Neural cell (in vitro differentiated cells): ENCODE data around the gene CRTC1.

Source experiments
- EP300 ChIP-seq: fragments of 450-650 bp; conservative IDR thresholded peaks from 2 replicates; pipeline ENCODE4 v1.6.1; 2014; ENCODE audit warnings: antibody characterized with exemption, mild to moderate bottlenecking, moderate library complexity; ENCODE audit not compliant: poor library complexity, severe bottlenecking
- EZH2 ChIP-seq: fragments of 200-600, 300-800 bp; shearing (Covaris generic), sonication (generic); IDR thresholded peaks from 2 replicates; pipeline ENCODE4 v1.6.1; 2014; ENCODE audit warnings: antibody characterized with exemption, low read length, borderline replicate concordance, mild to moderate bottlenecking; ENCODE audit not compliant: insufficient read depth, poor library complexity, severe bottlenecking
- POLR2AphosphoS5 ChIP-seq: IDR thresholded peaks from 2 replicates; pipeline ENCODE4 v1.6.1; 2012
- SMC3 ChIP-seq: fragments of 450-650 bp; conservative IDR thresholded peaks from 2 replicates; pipeline ENCODE4 v1.6.1; 2014; ENCODE audit warnings: antibody characterized with exemption, mild to moderate bottlenecking, moderate library complexity; ENCODE audit not compliant: poor library complexity
- TAF1 ChIP-seq: IDR thresholded peaks from 2 replicates; pipeline ENCODE4 v1.6.1; 2012; ENCODE audit warnings: low read depth
- TF ChIP-seq, protein P1 (sequence below): fragments of 450-650 bp; IDR thresholded peaks from 2 replicates; pipeline ENCODE4 v1.5.1; 2014; ENCODE audit warnings: antibody characterized with exemption, mild to moderate bottlenecking, moderate library complexity; ENCODE audit not compliant: poor library complexity, severe bottlenecking

DNA sequence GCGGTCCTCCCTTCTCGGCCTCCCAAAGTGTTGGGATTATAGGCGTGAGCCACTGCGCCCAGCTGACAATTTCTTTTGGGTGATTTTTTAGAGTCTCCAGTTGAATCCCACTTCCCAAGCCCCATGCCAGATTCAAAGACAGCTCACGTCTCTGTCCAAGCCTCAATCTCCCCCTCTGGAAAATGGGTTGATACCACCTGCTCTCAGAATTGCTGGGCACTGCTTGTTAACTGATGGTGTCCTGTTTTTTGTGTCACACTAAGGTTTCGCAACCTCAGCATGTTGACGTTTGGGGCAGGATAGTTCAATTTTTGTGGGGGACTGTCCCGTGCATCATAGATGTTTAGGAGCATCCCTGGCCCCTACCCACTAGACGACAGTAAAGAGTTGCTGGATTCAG, 134.1 kb downstream of the CRTC1 start:
- no peak for TF ChIP-seq EZH2
- TF ChIP-seq, protein P1, sequence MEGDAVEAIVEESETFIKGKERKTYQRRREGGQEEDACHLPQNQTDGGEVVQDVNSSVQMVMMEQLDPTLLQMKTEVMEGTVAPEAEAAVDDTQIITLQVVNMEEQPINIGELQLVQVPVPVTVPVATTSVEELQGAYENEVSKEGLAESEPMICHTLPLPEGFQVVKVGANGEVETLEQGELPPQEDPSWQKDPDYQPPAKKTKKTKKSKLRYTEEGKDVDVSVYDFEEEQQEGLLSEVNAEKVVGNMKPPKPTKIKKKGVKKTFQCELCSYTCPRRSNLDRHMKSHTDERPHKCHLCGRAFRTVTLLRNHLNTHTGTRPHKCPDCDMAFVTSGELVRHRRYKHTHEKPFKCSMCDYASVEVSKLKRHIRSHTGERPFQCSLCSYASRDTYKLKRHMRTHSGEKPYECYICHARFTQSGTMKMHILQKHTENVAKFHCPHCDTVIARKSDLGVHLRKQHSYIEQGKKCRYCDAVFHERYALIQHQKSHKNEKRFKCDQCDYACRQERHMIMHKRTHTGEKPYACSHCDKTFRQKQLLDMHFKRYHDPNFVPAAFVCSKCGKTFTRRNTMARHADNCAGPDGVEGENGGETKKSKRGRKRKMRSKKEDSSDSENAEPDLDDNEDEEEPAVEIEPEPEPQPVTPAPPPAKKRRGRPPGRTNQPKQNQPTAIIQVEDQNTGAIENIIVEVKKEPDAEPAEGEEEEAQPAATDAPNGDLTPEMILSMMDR = no peak
- TF ChIP-seq TAF1 = no peak
- no peak for TF ChIP-seq EP300
- no peak for TF ChIP-seq POLR2AphosphoS5
- no peak for TF ChIP-seq SMC3
